Measurements from ENCODE around the gene GAS7.

Gene GAS7

DNA sequence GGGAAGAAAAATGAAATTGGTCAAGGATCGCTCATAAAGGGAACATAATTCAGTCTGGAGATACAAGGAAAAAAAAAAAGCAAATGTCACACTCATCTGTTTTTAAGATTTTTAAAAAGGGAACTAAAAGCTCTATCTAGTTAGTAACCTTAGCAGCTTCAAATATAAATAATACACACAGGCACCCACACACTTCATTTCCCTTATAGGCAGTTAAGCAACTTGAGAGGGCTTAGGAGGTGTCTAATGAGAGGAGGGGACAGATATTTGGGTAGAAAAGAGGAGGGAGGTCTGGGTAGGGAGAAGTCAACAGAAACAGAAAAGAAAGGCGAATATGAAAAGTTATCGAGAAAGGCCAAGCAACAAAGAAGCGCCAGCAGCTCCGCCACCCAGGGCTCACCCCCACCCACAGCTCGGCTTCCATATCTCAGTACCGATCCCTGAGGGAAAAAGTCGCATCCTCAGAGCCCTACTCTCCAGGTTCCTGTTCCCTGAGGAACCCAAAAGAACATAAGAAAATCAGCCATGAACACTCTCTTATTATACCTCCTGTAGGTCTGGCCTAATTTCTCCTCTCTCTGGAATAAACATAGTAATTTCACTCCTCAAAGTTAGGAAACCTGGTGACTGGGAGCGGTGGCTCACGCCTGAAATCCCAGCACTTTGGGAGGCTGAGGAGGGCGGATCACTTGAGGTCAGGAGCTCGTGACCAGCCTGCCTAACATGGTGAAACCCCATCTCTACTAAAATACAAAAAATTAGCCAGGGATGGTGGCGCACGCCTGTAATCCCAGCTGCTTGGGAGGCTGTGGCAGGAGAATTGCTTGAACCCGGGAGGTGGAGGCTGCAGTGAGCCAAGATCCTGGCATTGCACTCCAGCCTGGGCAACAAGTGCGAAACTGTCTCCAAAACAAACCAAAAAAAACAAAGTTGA, 223.7 kb downstream of the GAS7 start:
- no peak for DNase-seq

DNA sequence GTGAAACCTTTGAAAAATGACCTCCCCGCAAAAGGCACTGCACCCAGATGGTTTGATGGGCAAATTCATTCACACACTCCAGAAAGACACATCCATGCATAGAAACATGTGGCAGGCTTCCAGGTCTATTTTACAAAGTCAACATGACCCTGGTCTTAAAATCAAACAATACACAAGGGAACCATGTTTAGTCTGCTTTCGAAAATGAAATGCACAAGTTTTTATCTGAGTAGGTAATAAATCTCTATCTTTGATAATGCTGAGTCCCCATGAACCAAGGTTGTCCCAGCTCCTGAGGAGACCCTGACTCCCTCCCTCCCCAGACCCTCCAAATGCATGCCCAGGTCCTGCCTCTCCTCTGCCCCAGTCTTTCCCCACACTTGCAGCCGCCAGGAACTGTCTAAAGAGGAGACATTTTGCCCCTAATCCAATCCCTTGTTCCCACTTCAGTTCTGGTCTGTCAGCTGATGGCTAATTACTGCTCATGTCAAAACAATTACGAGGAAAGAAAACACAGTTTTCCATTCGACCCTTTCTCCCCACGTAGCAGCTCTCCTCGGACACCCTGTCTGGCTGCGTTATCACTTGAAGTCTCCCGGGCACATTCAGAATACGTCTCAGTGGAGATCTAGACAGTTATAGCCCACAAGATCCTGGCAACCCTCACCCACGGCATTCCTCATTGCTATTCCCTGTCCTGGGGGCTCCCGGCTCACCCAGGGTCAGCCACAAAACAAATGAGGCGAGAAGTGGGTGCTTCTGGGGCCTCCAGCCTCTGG, 224.5 kb downstream of the GAS7 start:
- DNase-seq, result no peak

DNA sequence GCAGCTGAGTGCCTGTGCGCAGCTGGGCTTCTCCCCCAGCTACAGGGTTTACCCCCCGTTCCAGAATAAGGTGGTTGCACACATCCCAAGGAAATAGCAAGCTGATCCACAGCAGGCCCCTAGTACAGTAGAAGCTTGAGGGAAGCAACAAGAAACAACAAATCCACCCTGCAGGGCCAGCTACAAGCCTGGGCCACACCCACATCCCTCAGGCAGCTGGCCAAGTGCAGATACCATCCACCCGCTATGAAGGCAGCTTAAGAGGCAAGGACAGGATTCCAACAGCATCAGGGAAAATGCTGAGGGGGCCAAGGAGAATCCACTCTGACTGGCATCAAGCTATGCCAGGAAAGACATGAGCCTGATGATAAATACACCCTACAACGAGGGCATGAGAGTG, 226.4 kb downstream of the GAS7 start:
- DNase-seq, result peak; percentile 57

DNA sequence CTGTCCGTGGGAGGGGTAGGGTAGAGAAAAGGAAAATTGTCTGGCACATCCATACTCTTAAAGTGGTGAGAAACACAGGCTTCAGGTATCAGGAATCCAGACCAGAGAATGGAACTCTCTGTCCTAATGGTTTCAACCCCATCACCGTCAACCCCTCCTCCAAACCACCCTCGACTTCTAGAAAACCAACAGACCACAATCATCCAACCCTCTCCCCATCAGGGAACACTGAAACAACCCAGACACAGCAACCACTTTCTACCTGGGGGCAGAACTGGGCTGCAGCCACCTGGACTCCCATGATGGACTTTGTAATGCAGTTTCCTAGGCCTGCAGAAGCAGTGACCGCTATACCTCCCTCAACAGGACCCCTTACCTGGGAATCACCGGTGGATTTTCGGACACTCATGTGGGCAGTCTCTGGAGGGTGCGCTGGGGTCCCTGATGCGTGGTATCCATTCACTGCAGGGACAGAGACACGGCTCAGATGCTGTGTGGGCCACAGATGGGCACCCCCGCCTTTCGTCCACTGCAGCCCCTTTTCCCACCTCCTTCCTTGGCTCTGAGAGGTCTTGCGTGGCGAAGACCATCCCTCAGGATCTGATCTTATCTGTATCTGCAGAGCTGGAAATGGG, 229.0 kb downstream of the GAS7 start:
- DNase-seq, result no peak

DNA sequence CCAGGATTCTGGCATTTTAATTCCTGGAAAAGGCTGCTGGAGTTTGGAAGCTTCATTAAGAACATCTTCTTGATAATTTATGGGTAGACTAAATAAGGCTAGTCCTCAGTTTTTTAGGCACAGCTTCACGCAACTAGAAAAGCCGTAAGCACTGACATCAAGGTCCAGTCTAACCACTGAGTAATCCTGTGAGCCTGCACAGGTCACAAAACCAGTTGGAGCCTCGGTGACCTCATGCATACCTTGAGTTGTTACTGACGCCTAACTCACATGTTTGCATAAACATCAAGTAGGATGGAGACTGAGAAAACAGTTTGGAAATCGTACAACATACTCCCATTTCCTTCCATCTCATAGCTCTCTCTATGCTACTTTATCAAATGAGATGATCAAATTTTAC, 229.5 kb downstream of the GAS7 start:
- no peak for DNase-seq

DNA sequence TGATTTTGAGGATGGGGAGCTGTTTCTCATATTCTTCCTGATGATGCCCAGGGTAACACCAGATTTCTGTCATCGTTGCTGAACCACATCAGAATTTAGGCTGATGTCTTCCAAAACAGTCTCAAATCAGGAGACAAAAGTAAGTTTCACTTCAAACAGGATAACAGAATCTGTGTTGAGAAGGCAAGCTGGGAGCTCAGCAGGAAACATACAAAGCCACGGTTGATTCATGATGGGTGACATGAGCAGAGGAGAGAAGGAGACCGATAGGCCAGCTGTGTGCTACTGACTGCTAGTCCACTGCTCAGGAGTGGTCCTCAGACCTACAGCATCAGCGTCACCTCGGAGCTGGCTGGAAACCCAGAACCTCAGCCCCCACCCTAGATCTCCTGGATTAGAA, 230.4 kb downstream of the GAS7 start:
- DNase-seq, result no peak

DNA sequence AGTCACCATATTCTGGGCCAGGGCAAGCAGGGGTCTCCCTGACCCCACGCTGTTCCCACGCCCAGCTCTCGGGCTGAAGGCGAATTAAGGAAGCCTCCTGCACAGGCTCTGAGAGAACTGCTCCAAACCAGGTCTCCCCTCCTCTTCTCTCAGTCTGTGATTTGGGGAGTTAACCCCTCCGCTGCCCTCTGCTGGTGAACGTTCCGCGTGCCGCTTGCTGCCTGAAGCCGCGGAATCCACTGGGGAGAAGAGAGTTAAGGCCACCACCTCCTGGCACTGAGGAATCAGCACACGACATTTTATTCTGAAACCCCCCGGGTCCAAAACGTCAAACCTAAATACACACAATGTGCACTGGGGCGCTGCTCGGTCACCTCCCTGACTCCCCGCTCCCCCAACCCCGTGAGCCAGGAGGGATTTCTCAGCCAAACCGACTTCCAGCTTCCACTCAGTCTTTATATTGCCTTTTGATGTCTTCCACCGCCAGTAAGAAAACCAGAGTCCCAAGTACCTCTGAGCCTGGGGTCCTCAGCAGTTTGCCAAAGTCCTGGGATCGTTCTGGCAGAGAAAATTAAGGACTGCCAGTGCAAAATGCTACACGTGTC, 238.9 kb downstream of the GAS7 start:
- DNase-seq, result peak; percentile 34

DNA sequence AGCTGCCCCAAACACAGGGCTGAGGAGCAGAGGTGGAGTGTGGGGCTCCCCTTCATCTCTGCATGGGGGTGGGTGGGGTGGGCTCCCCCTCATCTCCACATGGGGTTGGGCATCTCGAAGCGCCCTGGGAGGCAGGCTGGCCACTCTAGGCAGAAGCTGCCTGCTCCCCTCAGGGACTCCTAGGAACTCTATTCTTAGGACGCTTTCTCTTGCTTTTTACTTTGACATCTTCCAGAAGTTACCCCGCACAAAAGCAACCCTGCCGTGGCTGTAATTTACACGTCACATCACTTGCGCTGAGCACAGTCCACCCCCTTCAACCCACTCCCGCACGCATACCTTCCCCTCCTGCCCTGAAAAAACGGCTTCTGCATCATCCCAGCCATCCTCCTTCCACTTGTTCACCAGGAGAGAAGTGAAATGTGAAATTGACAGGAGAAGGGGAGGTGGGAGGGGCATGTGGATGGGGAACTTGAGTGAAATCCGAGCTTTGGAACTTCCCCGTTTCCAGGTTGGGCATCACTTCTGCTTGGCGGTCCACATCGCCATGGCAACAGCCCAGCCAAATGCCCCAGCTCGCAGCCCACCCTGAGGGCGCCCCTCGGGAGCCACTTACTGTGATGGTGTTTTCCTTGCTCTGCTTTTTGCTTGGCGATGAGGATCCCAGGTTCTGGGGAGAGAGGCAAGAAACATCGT, 239.7 kb downstream of the GAS7 start:
- DNase-seq, result no peak

DNA sequence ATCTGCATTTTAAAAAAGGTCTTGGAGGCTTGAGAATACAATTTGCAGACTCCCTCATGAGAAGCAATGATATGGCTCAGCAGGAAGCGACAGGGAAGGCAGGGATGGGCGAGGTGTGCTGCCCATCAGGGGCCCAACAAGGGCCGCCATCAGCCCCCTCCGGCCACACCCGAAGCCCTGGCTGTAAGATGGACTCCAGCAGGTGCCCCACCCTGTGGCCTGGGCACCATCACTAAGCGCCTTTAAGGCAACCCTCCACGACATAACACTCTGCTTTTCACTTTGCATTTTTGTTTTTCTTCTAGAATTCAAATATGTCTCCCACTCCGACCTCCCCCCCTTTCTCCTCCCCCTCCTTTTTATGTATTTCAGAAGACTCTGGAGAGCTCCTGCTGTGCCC, 241.2 kb downstream of the GAS7 start:
- DNase-seq, result no peak

DNA sequence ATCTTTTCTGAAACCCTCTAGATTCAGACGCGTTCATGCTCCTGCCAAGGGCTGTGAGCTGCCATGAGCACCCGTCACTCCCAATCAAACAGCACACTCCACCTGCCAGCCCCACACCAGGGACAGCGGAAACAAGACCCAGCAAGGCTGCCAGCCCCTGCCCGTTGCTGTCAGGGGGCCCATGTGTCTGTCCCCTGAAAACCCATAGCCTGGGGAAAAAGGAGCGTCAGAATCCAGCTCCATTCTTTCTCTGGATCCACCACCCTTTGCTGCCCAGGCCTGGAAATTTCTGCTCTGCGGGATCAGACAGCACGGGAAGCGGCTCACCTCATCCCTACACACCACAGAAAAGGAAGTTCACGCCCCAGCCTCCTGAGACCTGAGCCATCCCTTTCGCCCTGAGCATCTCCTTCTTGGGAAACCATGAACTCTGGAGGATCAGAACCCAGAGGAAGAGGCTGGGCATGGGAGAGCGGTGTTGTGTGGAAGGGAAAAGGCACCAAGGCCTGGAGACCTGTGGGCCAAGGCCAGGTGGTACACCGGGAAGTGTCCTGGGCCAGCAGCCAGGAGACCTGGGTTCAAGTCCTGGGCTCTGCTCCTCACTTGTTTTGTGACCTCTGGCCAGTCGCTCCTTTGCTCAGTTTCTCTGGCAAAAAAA, 241.8 kb downstream of the GAS7 start:
- no peak for DNase-seq

DNA sequence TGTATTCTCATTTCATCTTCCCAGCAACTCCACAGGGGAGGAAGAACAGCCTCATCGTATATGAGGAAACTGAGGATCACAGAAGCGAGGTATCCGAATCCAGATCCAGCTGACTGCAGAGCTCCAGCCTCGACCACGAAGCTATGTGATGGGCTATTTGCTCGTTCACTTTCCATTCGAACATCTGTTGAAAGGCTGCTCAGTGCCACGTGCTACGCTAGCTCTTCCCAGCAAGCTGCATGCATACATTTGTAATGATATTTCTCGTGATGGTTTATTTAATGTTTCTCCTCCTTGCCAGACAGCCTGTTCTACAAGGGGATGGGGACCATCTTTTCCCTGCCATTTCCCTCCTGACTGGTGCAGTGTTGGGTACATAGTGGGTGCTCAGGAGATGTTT, 244.9 kb downstream of the GAS7 start:
- no peak for DNase-seq

DNA sequence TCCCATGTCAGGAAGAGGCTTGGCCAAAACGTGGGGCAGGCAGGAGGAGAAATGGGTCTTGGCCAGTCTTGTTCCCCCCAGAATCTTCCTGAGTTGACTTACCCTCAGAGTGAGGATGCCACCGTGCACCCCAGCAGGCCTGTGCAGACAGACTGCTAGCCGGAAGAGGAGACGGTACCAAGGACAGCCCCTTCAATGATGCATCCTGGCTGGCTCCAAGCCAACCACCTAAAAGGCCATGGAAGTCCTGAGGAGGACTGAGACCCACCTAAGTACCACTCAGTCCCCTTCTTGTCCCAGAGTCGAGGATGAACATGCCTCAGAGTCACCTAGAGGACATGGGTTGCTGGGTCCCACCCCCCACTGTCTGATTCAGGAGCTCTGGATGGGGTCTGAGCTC, 246.6 kb downstream of the GAS7 start:
- DNase-seq, result no peak

DNA sequence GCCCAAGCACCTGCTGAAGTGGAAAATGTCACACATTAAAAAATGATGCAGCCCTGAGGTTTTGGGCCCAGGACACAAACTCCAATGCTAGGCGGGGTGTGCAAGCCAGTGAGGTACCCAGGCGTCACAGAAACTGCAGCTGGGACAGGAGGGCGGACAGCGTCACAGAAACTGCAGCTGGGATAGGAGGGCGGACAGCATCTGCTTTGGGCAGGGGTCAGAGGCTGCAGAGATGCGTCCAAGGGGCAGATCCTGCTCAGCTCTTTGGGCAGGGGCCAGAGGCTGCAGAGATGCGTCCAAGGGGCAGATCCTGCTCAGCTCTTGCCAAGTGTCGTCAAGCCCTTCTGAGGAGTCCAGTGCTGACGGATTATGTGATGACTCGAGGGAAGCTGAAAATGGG, 249.5 kb downstream of the GAS7 start:
- no peak for DNase-seq

DNA sequence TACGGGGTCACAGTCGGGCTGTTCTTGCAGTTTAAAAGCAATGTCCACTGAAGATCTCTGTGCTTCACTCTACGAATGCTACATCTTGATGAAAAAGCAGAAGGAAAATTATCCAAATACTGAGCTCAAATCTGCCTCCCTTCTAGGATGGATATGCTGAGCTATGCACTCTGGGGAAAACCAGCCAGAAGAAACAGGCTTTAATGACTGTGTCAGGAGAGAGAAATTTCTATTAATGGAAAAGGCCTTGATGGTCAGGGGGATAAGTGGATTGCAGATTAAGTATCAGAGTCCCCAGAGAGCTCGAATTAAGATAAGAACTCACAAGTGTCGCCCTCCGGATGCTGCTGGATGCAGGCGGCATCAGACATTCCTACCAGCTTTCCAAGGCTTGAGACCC, 253.7 kb downstream of the GAS7 start:
- no peak for DNase-seq

DNA sequence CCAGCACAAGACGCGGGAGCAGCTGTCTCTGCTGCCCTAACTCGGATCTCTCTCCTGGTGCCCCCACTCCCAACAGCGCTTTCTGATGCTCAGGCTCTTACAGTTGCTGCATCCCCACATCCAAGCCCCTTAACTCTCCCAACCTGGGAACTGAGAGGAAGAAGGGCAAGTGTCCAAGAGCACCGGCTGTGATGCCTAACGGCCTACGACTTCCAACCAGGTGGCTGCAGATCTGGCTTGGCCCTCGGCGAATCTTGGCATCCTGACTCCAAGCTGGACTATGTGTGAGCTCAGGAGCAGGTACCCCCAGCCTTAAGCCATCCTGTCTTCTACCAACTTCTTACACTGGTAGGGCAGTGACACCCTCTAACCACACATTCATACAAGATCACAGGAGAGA, 255.1 kb downstream of the GAS7 start:
- no peak for DNase-seq

DNA sequence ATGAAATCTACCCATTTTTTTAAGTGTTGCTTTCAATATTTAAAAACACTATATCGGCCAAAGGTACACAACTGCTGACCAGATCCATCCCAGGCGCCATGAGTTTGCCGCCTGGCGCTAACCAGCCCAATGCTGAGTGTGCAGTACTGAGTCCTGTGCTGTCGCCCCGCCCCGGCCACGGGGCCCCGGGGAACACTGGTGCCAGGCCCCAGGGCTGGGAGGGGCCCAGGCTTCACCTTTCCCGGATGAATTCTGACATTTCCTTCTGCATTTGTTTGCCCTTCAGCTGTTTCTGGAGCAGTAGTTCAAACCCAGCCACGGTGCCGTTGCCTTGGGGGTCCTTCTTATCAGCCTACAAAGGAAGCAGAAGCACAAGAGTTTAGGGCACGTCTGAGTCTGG, 255.5 kb downstream of the GAS7 start:
- DNase-seq, result no peak

DNA sequence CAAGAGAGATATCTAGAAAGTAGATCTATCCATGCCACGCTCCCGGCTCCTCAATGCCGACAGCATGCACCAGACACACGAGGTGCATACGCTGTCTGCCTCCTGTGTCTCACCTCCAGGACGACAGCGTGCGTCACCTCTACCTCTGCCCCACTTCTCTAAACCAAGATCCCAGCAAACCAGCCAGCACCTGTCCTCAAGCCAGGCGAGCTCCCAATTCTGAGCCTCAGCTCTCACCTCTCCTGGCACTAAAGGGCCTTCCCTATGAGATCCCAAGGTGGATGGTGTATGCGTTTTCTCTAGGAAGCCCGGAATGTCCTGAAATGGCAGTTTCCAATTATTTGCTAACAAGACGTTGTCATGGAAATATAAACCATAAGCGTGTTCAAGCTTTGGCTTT, 257.1 kb downstream of the GAS7 start:
- no peak for DNase-seq

DNA sequence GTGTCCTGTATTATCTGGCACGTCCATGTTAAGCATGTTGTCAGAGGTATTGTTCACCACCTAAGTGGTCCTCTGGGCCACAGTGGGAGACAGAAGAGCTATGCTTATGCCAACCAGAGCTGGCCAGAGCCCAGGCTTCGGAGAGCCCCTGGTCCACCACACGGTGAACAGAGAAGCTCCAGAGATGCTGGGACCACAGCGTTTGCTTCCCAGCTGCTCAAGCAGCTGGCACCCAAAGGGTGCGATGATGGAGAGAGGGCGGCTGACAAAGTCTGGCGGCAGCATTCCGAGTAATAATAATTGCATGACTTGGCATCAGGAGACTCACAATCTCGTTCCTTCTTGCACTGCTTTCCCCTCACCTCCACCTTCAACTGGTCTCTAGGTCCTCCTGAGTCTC, 257.6 kb downstream of the GAS7 start:
- DNase-seq, result no peak

DNA sequence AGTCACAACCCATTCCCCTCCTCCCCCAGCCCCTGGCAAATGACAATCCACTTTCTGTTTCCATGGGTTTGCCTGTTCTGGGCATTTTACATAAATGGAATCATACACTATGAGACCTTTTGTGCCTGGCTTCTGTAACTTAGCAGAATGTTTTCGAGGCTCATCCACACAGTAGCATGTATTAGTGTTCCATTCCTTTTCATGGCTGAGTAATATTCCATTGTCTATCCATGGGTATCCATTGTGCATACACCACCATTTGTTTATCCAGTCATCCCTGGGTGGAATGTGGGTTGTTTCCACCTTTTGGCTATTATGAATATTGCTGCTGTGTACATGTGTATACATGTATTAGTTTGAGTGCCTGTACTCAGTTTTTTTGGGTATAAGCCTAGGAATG, 259.6 kb downstream of the GAS7 start:
- no peak for DNase-seq

DNA sequence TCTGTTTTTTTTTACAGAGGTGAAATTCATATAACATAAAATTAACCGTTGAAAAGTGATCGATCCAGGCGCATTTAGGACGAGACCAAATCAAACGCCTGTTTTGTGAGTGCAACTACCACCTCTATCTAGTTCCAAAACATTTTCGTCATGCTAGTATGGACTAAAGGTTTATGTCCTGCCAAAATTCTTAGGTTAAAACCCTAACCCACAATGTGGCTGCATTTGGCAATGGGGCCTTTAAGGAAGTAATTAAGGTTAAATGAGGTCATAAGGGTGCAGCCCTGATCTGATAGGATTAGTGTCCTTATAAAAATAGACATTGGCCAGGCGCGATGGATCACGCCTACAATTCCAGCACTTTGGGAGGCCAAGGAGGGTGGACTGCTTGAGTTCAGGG, 260.5 kb downstream of the GAS7 start:
- DNase-seq, result no peak

DNA sequence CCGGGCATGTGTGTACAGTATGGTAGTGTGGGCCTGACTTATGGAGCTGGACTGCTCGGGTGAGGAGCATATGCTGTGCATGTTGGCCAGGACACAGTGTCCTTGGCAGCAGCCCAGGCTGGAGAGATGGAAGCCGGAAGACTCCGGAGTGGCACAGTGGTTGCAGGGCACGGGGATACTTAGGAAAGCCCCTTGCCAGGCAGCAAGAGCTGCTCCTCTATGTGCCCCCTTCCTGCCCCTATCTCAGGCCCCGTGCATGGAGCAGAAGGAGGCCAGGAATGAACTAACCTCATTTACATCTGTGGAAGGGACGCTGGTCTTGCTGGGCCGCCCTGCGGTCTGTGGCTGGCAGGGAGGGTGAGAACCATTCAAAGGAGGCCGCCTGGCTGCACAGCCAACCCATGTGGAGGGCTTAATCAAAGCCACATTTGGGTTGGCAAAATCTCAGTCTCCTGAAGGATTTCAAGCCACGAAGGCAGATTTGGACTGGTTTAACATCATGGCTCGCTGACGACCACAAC, 261.1 kb downstream of the GAS7 start:
- DNase-seq, result no peak

DNA sequence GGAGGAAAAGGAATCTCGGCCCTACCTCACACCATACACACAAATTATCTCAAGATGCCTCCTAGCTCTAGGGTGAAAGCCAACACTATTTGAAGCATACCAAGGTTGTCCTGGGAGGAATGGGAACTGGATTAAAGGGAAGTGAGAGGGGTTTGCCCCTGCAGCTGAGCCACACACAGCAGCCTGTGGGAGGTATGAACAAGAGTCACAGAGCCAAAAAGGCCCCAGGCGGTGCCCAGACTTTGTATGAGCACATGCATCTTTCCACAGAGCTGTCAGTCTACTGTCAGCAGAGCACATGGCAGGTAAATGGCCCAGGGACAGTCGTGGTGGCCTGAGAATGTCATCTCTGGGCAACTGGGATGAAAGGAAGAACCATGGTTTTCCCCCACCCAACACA, 262.3 kb downstream of the GAS7 start:
- DNase-seq, result no peak
